22Rv1 (cell line): ENCODE measurements around the gene TRPM5.

Source experiments
- ZFX ChIP-seq: fragments of 450-650 bp; IDR thresholded peaks from 2 replicates; pipeline ENCODE4 v1.6.1; 2017; ENCODE audit warnings: antibody characterized with exemption, borderline replicate concordance
- TF ChIP-seq, protein P1 (sequence below): fragments of 450-650 bp; IDR thresholded peaks from 2 replicates; pipeline ENCODE4 v1.5.1; 2017; ENCODE audit warnings: mild to moderate bottlenecking

DNA sequence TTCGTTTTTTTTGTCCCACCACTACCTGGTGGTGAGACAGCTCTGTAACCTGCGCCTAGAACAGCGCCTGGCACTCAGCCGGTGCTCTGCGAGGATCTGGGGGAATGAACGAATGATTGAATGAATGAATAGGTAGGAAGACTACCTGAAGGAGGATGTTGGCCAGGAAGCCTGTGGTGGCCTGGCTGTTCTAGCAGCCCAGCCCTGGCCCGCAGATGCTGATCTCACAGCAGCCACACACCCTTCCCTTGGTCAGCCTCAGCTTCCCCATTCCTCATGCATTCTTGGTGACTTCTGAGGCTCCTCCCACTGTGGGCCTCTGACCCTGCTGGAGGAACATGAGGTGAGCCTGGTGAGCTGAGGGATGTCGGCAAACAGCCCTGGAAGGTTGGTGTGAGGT, 3.7 kb downstream of the TRPM5 start:
- TF ChIP-seq, protein P1, sequence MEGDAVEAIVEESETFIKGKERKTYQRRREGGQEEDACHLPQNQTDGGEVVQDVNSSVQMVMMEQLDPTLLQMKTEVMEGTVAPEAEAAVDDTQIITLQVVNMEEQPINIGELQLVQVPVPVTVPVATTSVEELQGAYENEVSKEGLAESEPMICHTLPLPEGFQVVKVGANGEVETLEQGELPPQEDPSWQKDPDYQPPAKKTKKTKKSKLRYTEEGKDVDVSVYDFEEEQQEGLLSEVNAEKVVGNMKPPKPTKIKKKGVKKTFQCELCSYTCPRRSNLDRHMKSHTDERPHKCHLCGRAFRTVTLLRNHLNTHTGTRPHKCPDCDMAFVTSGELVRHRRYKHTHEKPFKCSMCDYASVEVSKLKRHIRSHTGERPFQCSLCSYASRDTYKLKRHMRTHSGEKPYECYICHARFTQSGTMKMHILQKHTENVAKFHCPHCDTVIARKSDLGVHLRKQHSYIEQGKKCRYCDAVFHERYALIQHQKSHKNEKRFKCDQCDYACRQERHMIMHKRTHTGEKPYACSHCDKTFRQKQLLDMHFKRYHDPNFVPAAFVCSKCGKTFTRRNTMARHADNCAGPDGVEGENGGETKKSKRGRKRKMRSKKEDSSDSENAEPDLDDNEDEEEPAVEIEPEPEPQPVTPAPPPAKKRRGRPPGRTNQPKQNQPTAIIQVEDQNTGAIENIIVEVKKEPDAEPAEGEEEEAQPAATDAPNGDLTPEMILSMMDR, result no peak
- TF ChIP-seq ZFX, result no peak
